ENCODE data around the gene ZRANB3.
A peak's percentile ranks its signal among the peaks of the same experiment; 100 is the strongest.
"Not testable (repeated sequence)": the region's sequence is repeated elsewhere in the genome, so short reads cannot be mapped to it uniquely, and the experiment has no call there.

Gene ZRANB3

DNA sequence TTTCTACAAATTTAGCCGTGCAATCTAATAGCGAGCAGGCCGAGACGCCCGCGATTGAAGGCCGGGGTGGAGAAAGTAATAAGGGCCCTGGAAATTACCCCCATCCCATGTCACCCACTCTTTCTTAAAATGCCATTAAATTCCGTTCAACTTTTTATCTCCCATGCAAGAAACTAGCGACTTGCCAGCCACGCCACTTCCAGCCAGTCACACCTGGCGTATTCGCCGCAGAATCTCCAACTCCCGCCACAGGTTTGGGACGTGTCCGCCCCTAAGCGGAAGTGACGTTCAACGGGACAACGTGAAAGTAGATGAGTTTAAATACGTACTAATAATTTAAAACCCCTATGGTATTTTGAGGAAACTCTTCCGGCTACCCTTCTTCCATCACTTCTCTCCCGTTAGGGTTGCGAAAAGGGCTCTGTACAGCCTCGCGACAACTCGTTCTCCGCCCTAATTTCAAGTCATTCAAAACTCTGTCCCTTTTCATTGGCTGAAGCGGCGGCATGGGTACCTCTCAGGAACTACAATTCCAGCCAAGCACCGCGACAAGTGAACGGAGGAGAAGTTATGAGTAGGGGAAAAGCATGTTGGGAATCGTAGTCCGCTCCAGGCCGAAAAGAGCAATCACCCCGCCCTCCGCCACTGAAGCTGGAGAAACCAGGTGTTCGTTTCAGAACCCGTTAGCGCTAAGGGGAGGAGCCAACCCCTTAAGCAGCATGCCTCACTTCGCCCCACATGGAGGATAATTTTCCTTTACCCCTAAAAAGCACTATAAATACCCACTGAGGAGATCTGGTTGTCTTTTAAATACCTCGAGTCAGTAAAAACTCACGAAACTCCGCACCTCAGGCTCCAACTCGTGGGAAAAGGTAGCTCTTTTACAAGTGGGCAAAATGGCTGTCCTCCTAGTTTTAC lies at the start of gene ZRANB3:
Gene ZRANB3, minus strand, starts transcription at position 906 of the 918 bp plus-strand sequence.
- Histone ChIP-seq H3K9ac (ENCODE audit: low read length) (peak within 1 kb of the TSS; percentile 79), H3K27me3 (ENCODE audit: control insufficient read depth, insufficient read depth, low read length) (no peaks in the 10 kb centered on the region), H3K4me1 (ENCODE audit: control insufficient read depth, insufficient read depth, low read length) (no peaks in the 10 kb centered on the region), H3K4me3 (ENCODE audit: low read length) (peak within 1 kb of the TSS; percentile 86), H3K27ac (ENCODE audit: low read depth, low read length) (peak within 1 kb of the TSS; percentile 94), H3K36me3 (ENCODE audit: control insufficient read depth, insufficient read depth, low read length) (no peaks in the 10 kb centered on the region)

DNA sequence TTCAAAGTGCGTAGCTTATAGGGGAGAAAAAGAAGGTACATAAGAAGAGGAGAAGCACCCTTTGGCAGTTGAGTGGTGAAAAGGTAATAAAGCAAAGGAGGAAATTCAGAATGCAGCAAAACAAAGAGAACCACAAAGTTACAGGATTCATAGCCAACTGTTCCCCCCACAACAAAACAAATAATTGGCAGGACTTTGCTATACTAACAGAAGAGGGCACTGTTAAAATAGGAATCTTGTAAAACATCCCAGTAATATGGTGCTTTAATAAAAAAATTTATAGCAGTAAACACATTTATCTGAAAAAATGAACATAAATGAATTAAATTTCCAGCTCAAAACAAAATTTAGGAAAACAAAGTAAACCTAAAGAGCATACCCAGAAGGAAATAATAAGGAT lies 42.6 kb upstream of the ZRANB3 start:
- Histone ChIP-seq H3K36me3 (ENCODE audit: control insufficient read depth, insufficient read depth, low read length) (no peaks in the 10 kb centered on the region), H3K4me1 (ENCODE audit: control insufficient read depth, insufficient read depth, low read length) (no peaks in the 10 kb centered on the region), H3K27ac (ENCODE audit: low read depth, low read length) (no peak overlapping the region), H3K4me3 (ENCODE audit: low read length) (no peak overlapping the region), H3K27me3 (ENCODE audit: control insufficient read depth, insufficient read depth, low read length) (no peaks in the 10 kb centered on the region), H3K9ac (ENCODE audit: low read length) (no peak overlapping the region)

DNA sequence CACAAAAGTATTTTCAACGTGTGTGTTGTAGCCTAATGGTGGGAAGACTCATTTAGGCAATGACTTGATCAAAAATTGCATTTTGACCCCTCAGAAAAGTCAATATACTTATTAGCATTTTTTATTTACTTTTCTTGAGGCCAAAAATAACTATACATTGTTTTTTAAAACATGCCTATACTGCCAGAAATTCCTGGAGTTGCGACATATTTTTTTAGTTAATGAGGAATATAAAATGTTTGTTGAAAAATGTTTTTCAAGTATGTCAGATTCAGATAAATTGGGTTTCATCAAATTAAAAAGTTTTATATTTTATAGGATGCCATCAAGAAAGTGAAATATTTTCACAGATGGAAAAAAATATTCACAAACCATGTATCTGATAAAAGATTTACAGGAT lies 39.9 kb upstream of the ZRANB3 start:
- Histone ChIP-seq H3K36me3 (ENCODE audit: control insufficient read depth, insufficient read depth, low read length) (no peaks in the 10 kb centered on the region), H3K27ac (ENCODE audit: low read depth, low read length) (no peak overlapping the region), H3K9ac (ENCODE audit: low read length) (no peak overlapping the region), H3K27me3 (ENCODE audit: control insufficient read depth, insufficient read depth, low read length) (no peaks in the 10 kb centered on the region), H3K4me3 (ENCODE audit: low read length) (no peak overlapping the region), H3K4me1 (ENCODE audit: control insufficient read depth, insufficient read depth, low read length) (no peaks in the 10 kb centered on the region)

DNA sequence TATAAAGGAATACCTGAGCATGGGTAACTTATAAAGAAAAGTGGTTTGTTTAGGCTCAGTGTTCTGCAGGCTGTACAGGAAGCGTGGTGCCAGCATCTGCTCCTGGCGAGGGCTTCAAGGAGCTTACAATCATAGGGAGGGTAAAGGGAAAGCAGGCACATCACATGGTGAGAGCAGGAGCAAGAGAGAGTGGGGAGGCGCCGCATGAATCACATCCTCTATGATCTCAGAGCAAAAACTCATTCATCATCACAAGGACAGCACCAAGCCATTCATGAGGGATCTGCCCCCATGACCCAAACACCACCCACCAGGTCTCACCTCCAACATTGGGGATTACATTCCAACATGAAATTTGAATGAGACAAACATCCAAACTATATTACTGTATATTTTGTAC lies 32.8 kb upstream of the ZRANB3 start:
- Histone ChIP-seq H3K4me3 (ENCODE audit: low read length) (no peak overlapping the region), H3K4me1 (ENCODE audit: control insufficient read depth, insufficient read depth, low read length) (no peaks in the 10 kb centered on the region), H3K9ac (ENCODE audit: low read length) (no peak overlapping the region), H3K27ac (ENCODE audit: low read depth, low read length) (no peak overlapping the region), H3K36me3 (ENCODE audit: control insufficient read depth, insufficient read depth, low read length) (no peaks in the 10 kb centered on the region), H3K27me3 (ENCODE audit: control insufficient read depth, insufficient read depth, low read length) (no peaks in the 10 kb centered on the region)

DNA sequence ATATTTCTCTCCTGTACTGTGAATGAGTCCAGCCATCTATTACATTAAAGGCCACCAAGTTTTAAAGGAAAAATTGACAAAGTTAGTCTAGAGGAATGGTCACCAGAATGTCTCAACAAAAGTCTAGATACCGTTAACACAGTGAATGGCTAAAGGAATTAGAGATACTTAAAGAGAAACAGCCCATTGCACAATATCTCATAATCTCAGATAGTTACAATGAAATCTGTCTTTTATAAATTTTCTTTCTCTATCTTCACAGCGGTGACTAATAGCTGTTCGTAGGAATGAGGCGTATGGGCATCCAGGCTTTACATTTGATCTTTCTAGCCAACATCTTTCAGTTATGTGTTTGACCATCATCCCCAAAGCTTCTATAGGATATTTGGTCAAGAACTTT lies 30.9 kb upstream of the ZRANB3 start:
- Histone ChIP-seq H3K9ac (ENCODE audit: low read length) (no peak overlapping the region), H3K27me3 (ENCODE audit: control insufficient read depth, insufficient read depth, low read length) (no peaks in the 10 kb centered on the region), H3K4me3 (ENCODE audit: low read length) (no peak overlapping the region), H3K4me1 (ENCODE audit: control insufficient read depth, insufficient read depth, low read length) (no peaks in the 10 kb centered on the region), H3K36me3 (ENCODE audit: control insufficient read depth, insufficient read depth, low read length) (no peaks in the 10 kb centered on the region), H3K27ac (ENCODE audit: low read depth, low read length) (no peak overlapping the region)

DNA sequence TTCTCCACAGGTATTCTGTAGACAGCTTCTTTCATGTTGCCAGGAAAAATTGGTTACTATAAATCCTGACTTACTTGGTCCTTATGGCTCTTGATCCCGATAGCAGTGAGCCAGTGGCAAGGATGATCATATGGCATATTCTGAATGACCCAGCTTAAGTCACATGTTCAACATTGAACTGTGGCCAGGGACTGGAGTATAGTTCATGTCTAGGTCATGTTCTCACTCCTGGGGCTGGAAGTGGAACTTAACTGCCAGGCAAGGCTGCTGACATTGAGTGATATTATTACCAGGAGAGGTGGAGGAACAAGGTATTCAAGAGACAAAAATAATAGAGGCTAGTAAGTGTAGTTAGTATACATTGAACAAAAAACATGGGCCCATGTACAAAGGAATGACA lies 26.5 kb upstream of the ZRANB3 start:
- Histone ChIP-seq H3K27ac (ENCODE audit: low read depth, low read length) (no peak overlapping the region), H3K27me3 (ENCODE audit: control insufficient read depth, insufficient read depth, low read length) (no peaks in the 10 kb centered on the region), H3K4me3 (ENCODE audit: low read length) (no peak overlapping the region), H3K9ac (ENCODE audit: low read length) (no peak overlapping the region), H3K4me1 (ENCODE audit: control insufficient read depth, insufficient read depth, low read length) (no peaks in the 10 kb centered on the region), H3K36me3 (ENCODE audit: control insufficient read depth, insufficient read depth, low read length) (no peaks in the 10 kb centered on the region)

DNA sequence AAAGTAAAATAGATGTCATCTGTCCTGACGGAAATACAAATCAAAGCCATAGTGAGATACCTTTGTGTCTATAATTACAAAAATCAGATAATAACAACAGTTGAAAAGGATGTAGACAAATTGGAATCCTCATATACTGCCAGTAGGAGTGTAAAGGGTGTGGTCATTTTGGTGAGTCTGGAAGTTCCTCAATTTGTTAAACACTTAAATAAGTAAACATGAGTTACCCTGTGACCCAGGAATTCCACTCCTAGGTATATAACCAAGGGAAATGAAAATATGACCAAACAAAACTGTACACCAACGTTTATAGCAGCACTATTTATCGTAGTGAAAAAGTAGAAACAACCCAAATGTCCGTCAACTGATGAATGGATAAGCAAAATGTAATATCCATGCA lies 24.3 kb upstream of the ZRANB3 start:
- H3K9ac ChIP-seq (ENCODE audit: low read length), result no peak overlapping the region
- H3K4me1 ChIP-seq (ENCODE audit: control insufficient read depth, insufficient read depth, low read length), result no peaks in the 10 kb centered on the region
- no peak overlapping the region for H3K27ac ChIP-seq (ENCODE audit: low read depth, low read length)
- H3K27me3 ChIP-seq (ENCODE audit: control insufficient read depth, insufficient read depth, low read length), result no peaks in the 10 kb centered on the region
- no peaks in the 10 kb centered on the region for H3K36me3 ChIP-seq (ENCODE audit: control insufficient read depth, insufficient read depth, low read length)
- no peak overlapping the region for H3K4me3 ChIP-seq (ENCODE audit: low read length)

- H3K4me1 ChIP-seq (ENCODE audit: control insufficient read depth, insufficient read depth, low read length), result no peaks in the 10 kb centered on the region
- no peak overlapping the region for H3K4me3 ChIP-seq (ENCODE audit: low read length)
- H3K36me3 ChIP-seq (ENCODE audit: control insufficient read depth, insufficient read depth, low read length), result no peaks in the 10 kb centered on the region
- H3K9ac ChIP-seq (ENCODE audit: low read length), result no peak overlapping the region
- no peaks in the 10 kb centered on the region for H3K27me3 ChIP-seq (ENCODE audit: control insufficient read depth, insufficient read depth, low read length)
- no peak overlapping the region for H3K27ac ChIP-seq (ENCODE audit: low read depth, low read length)
Measured at GRCh38 chr2:135552887-135553286, 21.9 kb upstream of the ZRANB3 start.

- Histone ChIP-seq H3K9ac (ENCODE audit: low read length) (no peak overlapping the region), H3K27ac (ENCODE audit: low read depth, low read length) (no peak overlapping the region), H3K27me3 (ENCODE audit: control insufficient read depth, insufficient read depth, low read length) (no peaks in the 10 kb centered on the region), H3K4me3 (ENCODE audit: low read length) (no peak overlapping the region), H3K4me1 (ENCODE audit: control insufficient read depth, insufficient read depth, low read length) (no peaks in the 10 kb centered on the region), H3K36me3 (ENCODE audit: control insufficient read depth, insufficient read depth, low read length) (no peaks in the 10 kb centered on the region)
Measured at GRCh38 chr2:135551356-135551755, 20.3 kb upstream of the ZRANB3 start.

- no peak overlapping the region for H3K9ac ChIP-seq (ENCODE audit: low read length)
- H3K4me3 ChIP-seq (ENCODE audit: low read length), result no peak overlapping the region
- H3K4me1 ChIP-seq (ENCODE audit: control insufficient read depth, insufficient read depth, low read length), result no peaks in the 10 kb centered on the region
Measured at GRCh38 chr2:135547311-135547710, 16.3 kb upstream of the ZRANB3 start.

DNA sequence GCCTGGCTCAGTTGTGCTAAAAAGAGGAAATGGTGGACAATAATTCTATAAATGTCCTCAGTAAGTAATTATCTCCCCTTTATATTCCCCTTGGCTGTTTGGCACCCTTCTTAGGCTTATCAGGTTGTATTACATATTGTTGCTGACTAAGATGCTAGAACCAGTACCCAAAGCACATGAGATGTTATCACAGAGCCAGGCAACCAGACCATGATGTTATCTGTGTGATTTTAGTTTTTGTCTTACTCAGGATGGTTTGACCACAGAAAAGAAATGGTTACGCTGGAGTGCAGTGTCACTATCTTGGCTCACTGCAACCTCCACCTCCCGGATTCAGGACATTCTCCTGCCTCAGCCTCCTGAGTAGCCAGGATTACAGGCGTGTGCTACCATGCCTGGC lies 15.4 kb upstream of the ZRANB3 start:
- Histone ChIP-seq H3K36me3 (ENCODE audit: control insufficient read depth, insufficient read depth, low read length) (no peaks in the 10 kb centered on the region), H3K4me3 (ENCODE audit: low read length) (no peak overlapping the region), H3K27ac (ENCODE audit: low read depth, low read length) (no peak overlapping the region), H3K9ac (ENCODE audit: low read length) (no peak overlapping the region), H3K27me3 (ENCODE audit: control insufficient read depth, insufficient read depth, low read length) (no peaks in the 10 kb centered on the region), H3K4me1 (ENCODE audit: control insufficient read depth, insufficient read depth, low read length) (no peaks in the 10 kb centered on the region)

More at GRCh38 chr2:135547311-135547710, 16.3 kb upstream of the ZRANB3 start:
- H3K36me3 ChIP-seq (ENCODE audit: control insufficient read depth, insufficient read depth, low read length), result no peaks in the 10 kb centered on the region
- H3K27me3 ChIP-seq (ENCODE audit: control insufficient read depth, insufficient read depth, low read length), result no peaks in the 10 kb centered on the region
- H3K27ac ChIP-seq (ENCODE audit: low read depth, low read length), result no peak overlapping the region

DNA sequence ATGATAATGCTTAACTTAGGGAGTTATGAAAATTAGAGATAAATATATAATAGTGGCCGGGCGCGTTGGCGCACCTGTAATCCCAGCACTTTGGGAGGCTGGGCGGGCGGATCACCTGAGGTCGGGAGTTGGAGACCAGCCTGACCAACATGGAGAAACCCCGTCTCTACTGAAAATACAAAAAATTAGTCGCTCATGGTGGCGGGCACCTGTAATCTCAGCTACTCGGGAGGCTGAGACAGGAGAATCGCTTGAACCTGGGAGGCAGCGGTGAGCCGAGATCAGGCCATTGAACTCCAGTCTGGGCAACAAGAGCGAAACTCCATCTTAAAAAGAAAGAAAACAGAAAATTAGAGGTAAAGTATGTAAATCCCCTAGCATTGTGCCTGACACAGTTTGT lies 2.5 kb upstream of the ZRANB3 start:
- not testable (repeated sequence) for H3K4me3 ChIP-seq (ENCODE audit: low read length); H3K36me3 ChIP-seq (ENCODE audit: control insufficient read depth, insufficient read depth, low read length); H3K4me1 ChIP-seq (ENCODE audit: control insufficient read depth, insufficient read depth, low read length); H3K27ac ChIP-seq (ENCODE audit: low read depth, low read length); H3K9ac ChIP-seq (ENCODE audit: low read length); H3K27me3 ChIP-seq (ENCODE audit: control insufficient read depth, insufficient read depth, low read length)

GRCh38 chr2:135532581-135532980 lies 1.6 kb upstream of the ZRANB3 start:
- Histone ChIP-seq H3K27ac (ENCODE audit: low read depth, low read length) (no peak overlapping the region), H3K4me1 (ENCODE audit: control insufficient read depth, insufficient read depth, low read length) (no peaks in the 10 kb centered on the region), H3K4me3 (ENCODE audit: low read length) (no peak overlapping the region), H3K27me3 (ENCODE audit: control insufficient read depth, insufficient read depth, low read length) (no peaks in the 10 kb centered on the region), H3K36me3 (ENCODE audit: control insufficient read depth, insufficient read depth, low read length) (no peaks in the 10 kb centered on the region), H3K9ac (ENCODE audit: low read length) (no peak overlapping the region)

All from rectal smooth muscle tissue (tissue), 1 donor.